CD4-positive, alpha-beta T cell (primary cell): Measurements from ENCODE around the gene GK. TPM values are rescaled to one million over a fixed set of nuclear protein-coding genes. Genes with fewer than 3 reads are reported as not detected.
"Not testable (repeated sequence)": the region's sequence is repeated elsewhere in the genome, so short reads cannot be mapped to it uniquely, and the experiment has no call there.

Experiments used
- ATAC-seq: fragments of 200-7000 bp; cut with Tn5 transposase; one replicate; pipeline ENCODE4 v1.10.0; 2022; ENCODE audit warnings: mild to moderate bottlenecking; ENCODE audit not compliant: poor library complexity
- CTCF ChIA-PET: fragments of 350-600 bp; sonication (Branson Sonifier 250); formaldehyde crosslinking; loops from one replicate; lab custom pipeline; 2021; ENCODE audit warnings: antibody characterized with exemption, inconsistent platforms; lab: Charles Lee
- POLR2A ChIA-PET: fragments of 350-600 bp; sonication (Branson Sonifier 250); formaldehyde crosslinking; loops from one replicate; lab custom pipeline; 2021; ENCODE audit warnings: antibody characterized with exemption, inconsistent platforms; lab: Charles Lee
- DNase-seq, 14 experiments: peaks; one replicate each; pipeline ENCODE4 v3.0.0-alpha.2; 2013 to 2020; ENCODE audit warnings: mixed read lengths in 2 of 14
- H3K27ac ChIP-seq, 2 donors: one replicate each; pipeline versions ENCODE4 v1.5.1 to v1.7.0; 2013; ENCODE audit warnings: low read length in 2 of 2, low read depth in 1 of 2, mild to moderate bottlenecking in 1 of 2
- H3K27me3 ChIP-seq, 2 experiments: 1 replicate in 1 of 2; 2 replicates in 1 of 2; pipeline versions ENCODE4 v1.6.1 to v1.7.0; 2013; ENCODE audit warnings: low read length in 2 of 2, control low read depth in 1 of 2, mild to moderate bottlenecking in 1 of 2, moderate library complexity in 1 of 2; ENCODE audit not compliant: insufficient read depth in 2 of 2, control insufficient read depth in 1 of 2
- H3K36me3 ChIP-seq: one replicate; pipeline ENCODE4 v1.6.1; 2013; ENCODE audit warnings: low read length, control low read depth; ENCODE audit not compliant: insufficient read depth
- H3K4me1 ChIP-seq: one replicate; pipeline ENCODE4 v1.6.1; 2013; ENCODE audit warnings: low read length, control low read depth; ENCODE audit not compliant: insufficient read depth
- H3K4me3 ChIP-seq: one replicate; pipeline ENCODE4 v1.5.1; 2013; ENCODE audit warnings: mild to moderate bottlenecking, low read length, moderate library complexity
- H3K9me3 ChIP-seq, 2 experiments: 1 replicate in 1 of 2; 2 replicates in 1 of 2; pipeline versions ENCODE4 v1.6.1 to v1.7.0; 2013; ENCODE audit warnings: low read length in 2 of 2, mild to moderate bottlenecking in 2 of 2, control low read depth in 1 of 2, moderate library complexity in 1 of 2; ENCODE audit not compliant: control insufficient read depth in 1 of 2, insufficient read depth in 1 of 2
- H3K27ac Mint-ChIP-seq: one replicate; pipeline ENCODE4 v1.8.0; 2020; ENCODE audit warnings: mixed read lengths
- H3K27me3 Mint-ChIP-seq: one replicate; pipeline ENCODE4 v1.8.0; 2021; ENCODE audit warnings: mixed read lengths
- H3K36me3 Mint-ChIP-seq: one replicate; pipeline ENCODE4 v1.8.0; 2021; ENCODE audit warnings: low read depth, mixed read lengths
- H3K4me1 Mint-ChIP-seq: one replicate; pipeline ENCODE4 v1.8.0; 2021; ENCODE audit warnings: low read depth, mixed read lengths
- H3K4me3 Mint-ChIP-seq: one replicate; pipeline ENCODE4 v1.8.0; 2020; ENCODE audit warnings: mild to moderate bottlenecking, mixed read lengths
- H3K9me3 Mint-ChIP-seq: one replicate; pipeline ENCODE4 v1.8.0; 2020; ENCODE audit warnings: mixed read lengths
- CTCF ChIP-seq: fragments of 200-600 bp; IDR thresholded peaks from one replicate; pipeline ENCODE4 v1.8.0; 2022; ENCODE audit warnings: antibody characterized with exemption, mild to moderate bottlenecking
- intact Hi-C, 2 experiments: fragments of 100-400 bp; cut with DNase I in 1 of 2; cut with micrococcal nuclease in 1 of 2; formaldehyde crosslinking; loops; one replicate each; pipeline versions ENCODE4 v1.15.1 to v1.9.0; 2023 to 2025; cut with DNase I, micrococcal nuclease
- total RNA-seq, 174 experiments: library from RNA in 2 of 174; stranded (reverse) in 2 of 174; gene quantifications; one replicate each; pipeline ENCODE4 v1.2.3 and lab custom pipeline; 2021 to 2026

GK gene
- total RNA-seq, 2 experiments from 2014 or later: 1.4 to 1.9 TPM

GRCh38 chrX:30622361-30622760 is 30.9 kb upstream of the GK start:
- Mint-ChIP-seq H3K4me3 (no peak overlapping the region), H3K9me3 (no peaks in the 10 kb centered on the region), H3K36me3 (no peaks in the 10 kb centered on the region), H3K27me3 (no peaks in the 10 kb centered on the region), H3K4me1 (no peaks in the 10 kb centered on the region), H3K27ac (no peak overlapping the region)
- ChIA-PET CTCF (no interaction called here), POLR2A (no interaction called here)
- Histone ChIP-seq H3K4me3 (no peak overlapping the region), H3K4me1 (no peaks in the 10 kb centered on the region), H3K27ac (no peak overlapping the region), H3K27me3 (no peaks in the 10 kb centered on the region), H3K9me3 (peaks cover 8 to 12% of the 10 kb centered on the region in 2 experiments), H3K36me3 (no peaks in the 10 kb centered on the region)
- DNase-seq: no peak
- no peak for ATAC-seq
- no peak for TF ChIP-seq CTCF
- intact Hi-C loops: no loop called here

GRCh38 chrX:30626402-30626801 is 26.8 kb upstream of the GK start:
- CTCF ChIA-PET: no interaction called here
- ATAC-seq (no peak), DNase-seq (no peak)
- H3K27ac Mint-ChIP-seq: no peak overlapping the region
- H3K4me1 Mint-ChIP-seq: no peaks in the 10 kb centered on the region
- H3K36me3 Mint-ChIP-seq: no peaks in the 10 kb centered on the region
- no peak for TF ChIP-seq CTCF
- intact Hi-C loops: no loop called here
- POLR2A ChIA-PET: no interaction called here
- H3K27ac ChIP-seq: no peak overlapping the region
- H3K36me3 ChIP-seq: no peaks in the 10 kb centered on the region
- no peaks in the 10 kb centered on the region for H3K27me3 ChIP-seq
- no peaks in the 10 kb centered on the region for H3K9me3 Mint-ChIP-seq
- H3K4me1 ChIP-seq: no peaks in the 10 kb centered on the region
- H3K27me3 Mint-ChIP-seq: no peaks in the 10 kb centered on the region
- H3K9me3 ChIP-seq: peaks cover 8 to 11% of the 10 kb centered on the region in 2 experiments
- H3K4me3 Mint-ChIP-seq: no peak overlapping the region
- no peak overlapping the region for H3K4me3 ChIP-seq

GRCh38 chrX:30627818-30628652 is 25.2 kb upstream of the GK start:
- Mint-ChIP-seq H3K27ac (no peak overlapping the region), H3K4me1 (no peaks in the 10 kb centered on the region), H3K9me3 (no peaks in the 10 kb centered on the region), H3K36me3 (no peaks in the 10 kb centered on the region), H3K4me3 (no peak overlapping the region), H3K27me3 (no peaks in the 10 kb centered on the region)
- no peak for TF ChIP-seq CTCF
- ATAC-seq (no peak), DNase-seq (no peak)
- no peaks in the 10 kb centered on the region for H3K9me3 ChIP-seq
- POLR2A ChIA-PET: no interaction called here
- no peaks in the 10 kb centered on the region for H3K36me3 ChIP-seq
- H3K27ac ChIP-seq: no peak overlapping the region
- no peak overlapping the region for H3K4me3 ChIP-seq
- no peaks in the 10 kb centered on the region for H3K4me1 ChIP-seq
- H3K27me3 ChIP-seq: no peaks in the 10 kb centered on the region
- CTCF ChIA-PET: no interaction called here
- intact Hi-C loops: no loop called here

GRCh38 chrX:30634070-30634469 is 19.2 kb upstream of the GK start:
- H3K4me1 ChIP-seq, H3K9me3 Mint-ChIP-seq, POLR2A ChIA-PET, CTCF ChIA-PET, H3K27ac ChIP-seq, H3K4me1 Mint-ChIP-seq, H3K27me3 Mint-ChIP-seq, ATAC-seq, H3K36me3 ChIP-seq, DNase-seq, H3K9me3 ChIP-seq, H3K4me3 Mint-ChIP-seq, H3K27ac Mint-ChIP-seq, H3K27me3 ChIP-seq, H3K36me3 Mint-ChIP-seq, H3K4me3 ChIP-seq: not testable (repeated sequence)
- intact Hi-C loops: loop anchor here in 1 of 2 experiments (2.0 kb wide), 1 partner anchor 79 kb away; no protein-coding TSS in a partner anchor
